Endothelial cell of umbilical vein (primary cell): Measurements from ENCODE around the gene C15orf39. TPM values are rescaled to one million over a fixed set of nuclear protein-coding genes. Genes with fewer than 3 reads are reported as not detected.

Experiments
- BruUV-seq: library from RNA; stranded (reverse); fragments of 400-500 nt; replicated peaks from 2 replicates; lab custom pipeline; 2021; lab: Mats Ljungman, UMichigan
- CTCF ChIA-PET: fragments of 300-600, 350-600 bp; sonication (Branson Sonifier 250); formaldehyde crosslinking; loops from one replicate; lab custom pipeline; 2021; ENCODE audit warnings: antibody characterized with exemption, inconsistent platforms; lab: Charles Lee
- POLR2A ChIA-PET: fragments of 300-600, 350-600 bp; sonication (Branson Sonifier 250); formaldehyde crosslinking; loops from one replicate; lab custom pipeline; 2021; ENCODE audit warnings: antibody characterized with exemption, inconsistent platforms; lab: Charles Lee
- DNase-seq: peaks from one replicate; pipeline ENCODE4 v3.0.0-alpha.2; 2011; ENCODE audit warnings: low read depth, low spot score
- FAIRE-seq: peaks from 2 replicates; lab custom pipeline; 2011; peaks lifted over from hg19 to GRCh38; lab: Jason Lieb, UNC
- H2AFZ ChIP-seq: 2 replicates; pipeline ENCODE4 v1.6.0; 2012; ENCODE audit warnings: low read depth, low read length, control low read depth, inconsistent platforms
- H3K27ac ChIP-seq: 2 replicates; pipeline ENCODE4 v1.5.1; 2011; ENCODE audit warnings: low read depth, mild to moderate bottlenecking, control low read depth, low read length, moderate library complexity; ENCODE audit not compliant: insufficient read depth
- H3K27me3 ChIP-seq, 2 experiments: 2 replicates each; pipeline versions ENCODE4 v1.6.0 to v1.6.1; 2011; ENCODE audit warnings: low read length in 2 of 2, mixed read lengths in 1 of 2; ENCODE audit not compliant: control insufficient read depth in 2 of 2, insufficient read depth in 2 of 2
- H3K36me3 ChIP-seq, 2 experiments: 2 replicates in 1 of 2; 3 replicates in 1 of 2; pipeline ENCODE4 v1.5.1; 2011; ENCODE audit warnings: low read length in 2 of 2, mild to moderate bottlenecking in 1 of 2, moderate library complexity in 1 of 2; ENCODE audit not compliant: control insufficient read depth in 2 of 2, insufficient read depth in 2 of 2; ENCODE audit errors: extremely low read depth in 1 of 2
- H3K4me1 ChIP-seq: 3 replicates; pipeline ENCODE4 v1.5.1; 2011; ENCODE audit warnings: mild to moderate bottlenecking, low read length; ENCODE audit not compliant: control insufficient read depth, insufficient read depth; ENCODE audit errors: extremely low read depth
- H3K4me2 ChIP-seq: 2 replicates; pipeline ENCODE4 v1.6.1; 2011; ENCODE audit warnings: low read length, control low read depth, mixed read lengths; ENCODE audit not compliant: insufficient read depth
- H3K4me3 ChIP-seq, 3 experiments: fragments of 200-600 bp in 1 of 3; sonication (generic), shearing (Covaris generic) in 1 of 3; replicated peaks in 1 of 3; 2 replicates each; pipeline ENCODE4 v1.5.1; 2011 to 2016; ENCODE audit warnings: control low read depth in 3 of 3, low read length in 3 of 3, mild to moderate bottlenecking in 2 of 3, inconsistent platforms in 1 of 3, low read depth in 1 of 3, moderate library complexity in 1 of 3; ENCODE audit not compliant: insufficient read depth in 1 of 3
- H3K79me2 ChIP-seq: 2 replicates; pipeline ENCODE4 v1.6.0; 2012; ENCODE audit warnings: low read length, inconsistent platforms; ENCODE audit not compliant: control insufficient read depth, insufficient read depth
- H3K9ac ChIP-seq: replicated peaks from 2 replicates; pipeline ENCODE3; 2011; ENCODE audit warnings: low read length, control low read depth; ENCODE audit not compliant: insufficient read depth; ENCODE audit errors: extremely low read depth
- H3K9me1 ChIP-seq: replicated peaks from 3 replicates; pipeline ENCODE4 v1.6.0; 2011; ENCODE audit warnings: mild to moderate bottlenecking, low read length; ENCODE audit not compliant: control insufficient read depth, insufficient read depth; ENCODE audit errors: extremely low read depth
- H3K9me3 ChIP-seq: replicated peaks from 2 replicates; pipeline ENCODE4 v1.5.1; 2012; ENCODE audit warnings: low read length, inconsistent platforms; ENCODE audit not compliant: control insufficient read depth, insufficient read depth
- H4K20me1 ChIP-seq: replicated peaks from 2 replicates; pipeline ENCODE3; 2011; ENCODE audit warnings: mild to moderate bottlenecking, low read length; ENCODE audit not compliant: control insufficient read depth, insufficient read depth; ENCODE audit errors: extremely low read depth
- CTCF ChIP-seq, 2 donors: IDR thresholded peaks; 1 replicate in 1 of 2; 2 replicates in 1 of 2; pipeline ENCODE4 v1.5.1; 2011; ENCODE audit warnings: low read length in 2 of 2, mild to moderate bottlenecking in 2 of 2, moderate library complexity in 2 of 2, control low read depth in 1 of 2, inconsistent platforms in 1 of 2, low read depth in 1 of 2; ENCODE audit not compliant: insufficient read depth in 1 of 2; ENCODE audit errors: extremely low read depth in 1 of 2
- EZH2 ChIP-seq: IDR thresholded peaks from 2 replicates; pipeline ENCODE4 v1.6.1; 2012; ENCODE audit warnings: borderline replicate concordance, low read depth, mild to moderate bottlenecking, moderate library complexity, low read length, inconsistent platforms; ENCODE audit not compliant: severe bottlenecking
- FOS ChIP-seq: IDR thresholded peaks from 2 replicates; pipeline ENCODE4 v1.6.1; 2011; ENCODE audit warnings: mild to moderate bottlenecking, low read length, moderate library complexity, borderline replicate concordance; ENCODE audit not compliant: insufficient read depth
- GATA2 ChIP-seq: IDR thresholded peaks from 2 replicates; pipeline ENCODE4 v1.7.0; 2011; ENCODE audit warnings: low read depth, mild to moderate bottlenecking, moderate library complexity, mixed read lengths, low read length; ENCODE audit not compliant: insufficient read length, insufficient read depth
- JUN ChIP-seq: IDR thresholded peaks from 2 replicates; pipeline ENCODE4 v1.6.1; 2011; ENCODE audit warnings: borderline replicate concordance, low read depth; ENCODE audit not compliant: insufficient read length, insufficient read depth
- MYC ChIP-seq: IDR thresholded peaks from one replicate; pipeline ENCODE4 v1.6.1; 2011; ENCODE audit warnings: mild to moderate bottlenecking, low read depth, low read length
- POLR2A ChIP-seq: IDR thresholded peaks from 2 replicates; pipeline ENCODE4 v1.6.1; 2012; ENCODE audit warnings: low read depth, mild to moderate bottlenecking, control low read depth, low read length
- POLR2AphosphoS5 ChIP-seq: IDR thresholded peaks from 2 replicates; pipeline ENCODE4 v1.6.1; 2012; ENCODE audit warnings: low read depth, mild to moderate bottlenecking, control low read depth, low read length, moderate library complexity; ENCODE audit not compliant: insufficient read depth
- dilution Hi-C: fragments of 300-500 bp; cut with MboI; formaldehyde crosslinking; loops from one replicate; pipeline ENCODE4 v1.15.0; 2019; ENCODE audit warnings: low sequenced_read_pairs; ENCODE audit not compliant: extremely low pct_ligation_motif_present
- intact Hi-C: fragments of 100-400 bp; cut with micrococcal nuclease; formaldehyde crosslinking; loops from one replicate; pipeline ENCODE4 v1.10.0; 2022
- polyA plus RNA-seq, 4 experiments: library from polyadenylated mRNA; depleted of rRNA in 3 of 4; stranded (reverse) in 3 of 4; unstranded in 1 of 4; fragments of >200 nt; gene quantifications; 2 replicates each; pipeline versions ENCODE4 v1.2.1 to v1.2.3, GENCODE V29; 2011 to 2012; ENCODE audit warnings: missing spikeins in 1 of 4
- total RNA-seq: library from RNA; stranded (reverse); gene quantifications from 2 replicates; pipeline ENCODE4 v1.2.3, GENCODE V29; 2021
- TF ChIP-seq, protein P1 (sequence below): IDR thresholded peaks from 2 replicates; pipeline ENCODE4 v1.6.1; 2011; ENCODE audit not compliant: insufficient read depth, insufficient read length

Gene C15orf39
- total and polyA plus RNA-seq, 2 donors (not counting 3 experiments of a cell fraction or from before 2014, with no cell fraction given), result 14.8 to 36.1 TPM

DNA sequence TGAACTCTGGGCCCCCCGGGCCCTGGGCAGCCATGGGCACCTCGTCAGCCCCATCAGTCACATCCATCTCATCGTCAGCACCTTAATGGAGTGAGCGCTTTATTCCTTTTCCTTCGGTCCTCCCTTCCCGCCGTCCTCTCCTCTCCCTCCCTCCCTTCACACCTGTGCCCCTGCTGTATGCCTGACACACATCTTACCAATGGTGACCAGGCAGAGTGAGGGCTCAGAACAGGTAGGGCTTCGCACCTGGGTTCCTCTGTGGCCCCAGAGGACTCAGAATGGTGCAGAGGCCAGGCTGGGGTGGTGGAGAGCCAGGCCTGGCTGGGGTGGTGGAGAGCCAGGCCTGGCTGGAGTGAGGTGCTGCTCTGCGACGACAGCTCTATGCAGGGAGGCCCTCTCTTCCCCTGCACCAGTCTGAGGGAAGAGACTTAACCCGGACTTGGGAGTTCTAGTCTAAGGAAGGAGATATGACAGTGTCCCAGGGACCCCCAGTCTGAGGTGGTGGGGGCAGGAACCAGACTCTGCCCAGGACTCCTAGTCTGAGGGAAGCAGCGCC, 11.6 kb downstream of the C15orf39 start:
- H3K9ac ChIP-seq, result no peak overlapping the region
- no peaks in the 10 kb centered on the region for H3K4me1 ChIP-seq
- H3K4me3 ChIP-seq, result no peak overlapping the region
- dilution Hi-C loops, result no loop called here
- no TSS peak for BruUV-seq
- ChIA-PET POLR2A (no interaction called here), CTCF (no interaction called here)
- H3K4me2 ChIP-seq, result no peak overlapping the region
- no peaks in the 10 kb centered on the region for H3K9me3 ChIP-seq
- DNase-seq (no peak), FAIRE-seq (no peak)
- no peak overlapping the region for H2AFZ ChIP-seq
- TF ChIP-seq MYC, result no peak
- TF ChIP-seq POLR2AphosphoS5, result no peak
- TF ChIP-seq, protein P1, sequence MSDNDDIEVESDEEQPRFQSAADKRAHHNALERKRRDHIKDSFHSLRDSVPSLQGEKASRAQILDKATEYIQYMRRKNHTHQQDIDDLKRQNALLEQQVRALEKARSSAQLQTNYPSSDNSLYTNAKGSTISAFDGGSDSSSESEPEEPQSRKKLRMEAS, result no peak
- TF ChIP-seq POLR2A, result no peak
- TF ChIP-seq CTCF (IDR thresholded peaks at IDR 0.05; ENCODE audit: extremely low read depth in 1 of 2, insufficient read depth in 1 of 2, low read depth in 1 of 2, low read length in 2 of 2), result no peak
- no peak for TF ChIP-seq EZH2
- TF ChIP-seq JUN, result no peak
- TF ChIP-seq FOS, result no peak
- no peak for TF ChIP-seq GATA2
- intact Hi-C loops, result no loop called here
- H3K79me2 ChIP-seq, result peaks cover 43% of the 10 kb centered on the region
- H3K27me3 ChIP-seq, result no peaks in the 10 kb centered on the region
- H3K9me1 ChIP-seq, result no peaks in the 10 kb centered on the region
- H3K36me3 ChIP-seq, result peaks cover 23 to 39% of the 10 kb centered on the region in 2 experiments
- no peak overlapping the region for H3K27ac ChIP-seq
- peaks cover 4% of the 10 kb centered on the region for H4K20me1 ChIP-seq
